HL-60 (cell line): ENCODE data around the gene AP1AR.

Experiments used
- CTCF ChIP-seq: IDR thresholded peaks from one replicate; pipeline ENCODE4 v1.5.1; 2011; ENCODE audit warnings: low read length, control low read depth, inconsistent platforms; ENCODE audit not compliant: insufficient read depth
- GABPA ChIP-seq: IDR thresholded peaks from 2 replicates; pipeline ENCODE4 v1.6.1; 2012; ENCODE audit warnings: low read depth
- POLR2AphosphoS5 ChIP-seq: IDR thresholded peaks from 2 replicates; pipeline ENCODE4 v1.6.1; 2012; ENCODE audit warnings: low read depth
- REST ChIP-seq: IDR thresholded peaks from 2 replicates; pipeline ENCODE4 v1.6.1; 2012; ENCODE audit warnings: low read depth; ENCODE audit not compliant: insufficient replicate concordance
- SPI1 ChIP-seq: IDR thresholded peaks from 2 replicates; pipeline ENCODE4 v1.6.1; 2012; ENCODE audit warnings: low read depth, mild to moderate bottlenecking, borderline replicate concordance

GRCh38 chr4:112219826-112220366, 11.7 kb upstream of the AP1AR start:
- TF ChIP-seq CTCF (no peak), POLR2AphosphoS5 (no peak), REST (no peak), GABPA (no peak), SPI1 (no peak)
